CD4-positive, alpha-beta T cell treated with Interleukin-21 for 1 hour (primary cell): Measurements from ENCODE around the gene GGA1.

Experiments used
- DNase-seq: peaks from one replicate; pipeline ENCODE4 v3.0.0-alpha.2; 2020

The GGA1 gene

DNA sequence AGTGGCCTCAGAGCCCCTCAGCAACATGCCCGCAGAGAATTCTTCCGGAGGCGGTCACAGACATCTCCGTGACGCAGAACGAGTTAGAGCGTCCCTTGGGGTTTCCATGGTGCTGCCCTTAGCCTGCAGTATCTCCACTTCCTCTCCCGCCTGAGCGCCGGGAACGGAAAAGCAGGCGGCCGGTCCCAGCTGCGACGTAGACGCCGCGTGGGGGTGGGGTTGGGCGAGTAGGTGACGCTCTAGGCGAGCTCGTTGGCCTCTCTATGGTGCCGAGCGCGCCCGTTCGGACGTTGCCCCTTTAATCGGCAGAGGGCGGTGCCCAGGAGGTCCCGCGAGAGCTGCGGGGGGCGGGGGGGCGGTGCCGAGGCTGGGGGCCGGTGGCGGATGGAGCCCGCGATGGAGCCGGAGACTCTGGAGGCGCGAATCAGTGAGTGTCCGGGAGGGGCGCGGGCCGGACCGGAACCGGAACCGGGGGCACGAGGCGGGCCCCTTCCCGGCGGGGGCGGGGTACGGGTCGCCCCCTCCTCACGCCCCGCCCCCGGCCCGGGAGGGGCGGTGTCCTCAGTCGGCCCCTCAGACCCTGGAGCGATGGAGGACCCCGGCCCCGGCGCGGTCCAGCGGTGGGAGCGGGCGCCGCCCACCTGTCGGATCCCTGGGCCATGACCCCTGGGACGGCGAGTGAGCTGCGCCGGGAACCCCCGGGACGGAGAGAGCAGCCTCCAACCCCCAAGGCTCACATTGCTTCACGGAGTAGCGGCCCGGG is at the start of gene GGA1:
TSS of gene GGA1 (plus strand) at position 358 of the 763 bp plus-strand sequence. CDS start at position 385, 27 bp downstream.
- DNase-seq: peak; percentile 98

GRCh38 chr22:37559521-37559900 is 49.1 kb upstream of the GGA1 start:
- no peak for DNase-seq

DNA sequence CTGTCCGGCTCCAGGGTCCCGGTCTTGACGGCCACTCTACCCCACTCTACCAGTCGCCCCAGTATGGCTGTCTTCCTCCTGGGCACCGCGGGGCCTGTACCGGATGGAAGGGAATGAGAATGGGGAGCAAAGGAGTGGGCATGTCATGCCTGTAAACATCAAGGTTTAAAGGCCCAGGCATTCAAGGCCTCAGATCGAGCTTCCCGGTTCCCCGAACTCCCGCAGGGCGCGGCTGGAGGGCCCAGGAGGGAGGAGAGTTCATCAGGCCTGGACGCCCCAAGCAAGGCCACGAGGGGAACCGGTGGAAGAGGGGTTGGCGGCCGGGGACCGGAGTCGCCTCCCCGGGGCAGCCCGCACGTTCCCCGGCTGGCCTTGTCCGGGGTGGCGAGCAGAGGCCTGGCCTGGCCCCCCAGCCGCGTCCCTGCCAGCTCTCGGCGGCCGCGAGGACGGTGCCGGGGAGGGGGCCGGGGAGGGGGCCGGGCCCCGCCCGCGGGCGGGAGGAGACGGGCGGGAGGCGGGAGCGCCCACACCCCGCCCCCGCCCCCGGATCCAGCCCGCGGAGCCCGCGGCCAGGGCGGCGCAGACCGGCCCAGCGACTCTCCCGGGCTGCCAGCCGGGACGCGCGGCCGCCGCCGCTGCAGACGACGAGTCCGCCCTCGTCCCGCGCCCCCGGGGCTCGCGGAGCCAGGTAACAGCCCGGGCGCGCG is 48.6 kb upstream of the GGA1 start, which contains the start of gene CDC42EP1:
TSS of gene CDC42EP1 (plus strand) at position 580 of the 707 bp plus-strand sequence. CDS start 5,870 bp downstream, outside the sequence.
- no peak for DNase-seq

DNA sequence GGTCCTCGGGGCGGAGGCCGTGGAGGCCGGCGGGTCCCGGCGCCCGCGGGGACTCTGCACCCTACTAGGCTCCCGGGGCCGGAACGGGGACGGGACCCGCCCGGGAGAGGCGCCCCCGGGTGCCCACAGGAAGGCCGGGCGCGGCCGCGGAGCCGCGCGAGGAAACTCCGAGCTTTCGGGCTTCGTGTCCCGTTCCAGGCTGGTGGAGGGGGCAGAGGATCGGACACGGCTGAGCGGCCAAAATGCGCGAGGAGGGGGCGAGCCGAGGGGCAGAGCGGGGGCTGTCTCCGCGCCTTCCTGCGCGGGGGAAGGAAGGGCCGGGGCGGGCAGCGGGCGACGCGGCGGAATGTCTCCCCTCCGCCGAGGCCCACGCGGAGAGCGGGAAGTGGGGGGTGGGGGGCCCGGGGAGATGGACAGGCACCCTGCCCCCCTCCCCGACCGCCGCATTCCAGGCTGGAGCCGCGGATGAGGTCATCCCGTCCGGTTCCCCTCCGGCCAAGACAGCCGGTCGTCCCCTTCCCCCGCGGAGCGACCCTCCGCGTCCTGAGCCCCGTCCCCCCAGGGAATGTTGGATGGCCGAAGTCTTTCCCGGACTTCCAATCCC is 47.9 kb upstream of the GGA1 start:
- no peak for DNase-seq

DNA sequence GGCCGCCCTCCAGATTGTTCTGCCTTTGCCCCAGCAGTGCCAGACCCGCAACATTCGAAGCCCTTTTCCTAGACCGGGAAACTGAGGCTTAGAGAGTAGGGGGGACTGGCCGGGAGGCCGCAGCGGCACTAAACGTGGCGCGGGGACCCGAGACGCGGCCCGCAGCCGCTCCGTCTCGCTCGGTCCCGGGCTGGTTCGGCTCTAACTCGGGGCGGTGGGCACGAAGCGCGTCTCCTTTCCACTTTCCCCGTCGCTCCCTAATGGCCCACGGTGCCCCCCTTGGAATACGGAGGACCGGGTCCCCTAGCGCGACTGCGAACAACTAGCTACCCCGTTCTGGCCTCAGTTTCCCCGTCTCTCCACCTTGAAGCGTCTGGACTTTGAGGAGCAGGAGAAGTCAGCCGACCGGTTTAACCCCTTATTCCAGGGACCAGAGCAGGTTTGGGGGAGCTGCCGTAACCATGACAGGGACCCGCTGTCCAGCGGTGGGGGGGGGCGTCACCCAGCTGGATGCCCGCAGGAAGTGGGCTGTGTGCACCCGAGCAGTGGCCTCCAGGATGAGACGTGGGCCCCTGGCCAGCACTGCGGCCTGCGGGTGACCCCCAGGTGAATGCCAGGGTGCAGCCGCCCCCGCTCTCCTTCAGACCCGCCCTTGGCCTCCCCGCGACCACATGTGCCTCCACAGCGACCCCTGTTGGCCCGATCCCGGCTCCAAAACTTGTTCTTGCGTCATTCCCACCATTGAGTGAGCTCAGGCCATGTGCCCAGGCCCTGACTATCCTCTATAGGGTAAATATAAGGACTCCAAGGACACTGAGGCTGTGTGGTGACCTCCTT is 47.2 kb upstream of the GGA1 start:
- DNase-seq: peak; percentile 78

- DNase-seq: no peak
Measured at GRCh38 chr22:37562049-37562875, 46.4 kb upstream of the GGA1 start.

DNA sequence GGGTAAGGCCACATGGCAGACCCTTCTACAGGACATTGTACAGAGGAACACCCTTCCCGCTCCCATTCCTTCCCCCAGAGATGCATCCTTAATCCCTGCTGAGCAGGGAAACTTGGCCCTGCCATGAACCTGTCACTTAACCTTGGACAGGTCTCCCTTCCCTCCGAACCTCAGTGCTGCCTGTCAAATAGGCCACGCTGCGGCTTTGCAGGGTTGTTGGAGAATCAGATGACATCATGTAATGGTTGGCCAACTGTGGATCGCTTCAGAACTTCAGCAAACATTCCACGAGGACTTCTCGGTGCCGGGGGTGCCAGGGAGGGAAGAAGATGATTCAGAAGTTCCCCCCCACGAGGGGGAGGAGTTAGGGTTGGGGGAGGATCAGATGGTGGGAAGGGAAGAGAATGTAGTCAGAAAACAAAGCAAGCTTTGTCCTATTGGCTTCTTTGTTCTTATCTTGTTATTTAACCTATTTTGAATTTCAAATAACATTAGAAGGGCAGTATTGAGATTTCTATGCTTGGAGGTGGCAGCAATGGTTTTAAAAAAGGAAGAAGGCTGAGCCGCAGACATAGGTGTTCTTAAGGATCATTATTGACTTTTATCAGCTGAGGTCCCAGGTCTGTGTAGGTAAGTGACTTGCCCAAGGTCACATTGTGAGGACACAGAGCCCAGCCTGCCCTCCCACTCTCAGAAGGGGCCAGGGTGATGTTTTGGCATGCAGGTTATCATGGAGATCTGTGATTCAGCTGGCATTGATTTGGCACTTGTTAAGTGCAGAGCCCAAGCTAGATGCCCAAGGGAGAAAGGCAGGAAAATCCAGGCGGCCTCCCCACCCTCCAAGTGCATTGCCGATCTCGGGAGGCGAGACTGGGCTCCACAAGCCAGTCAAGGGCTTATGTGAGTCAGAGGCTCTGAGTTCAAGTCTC is 45.2 kb upstream of the GGA1 start:
- DNase-seq: no peak

DNA sequence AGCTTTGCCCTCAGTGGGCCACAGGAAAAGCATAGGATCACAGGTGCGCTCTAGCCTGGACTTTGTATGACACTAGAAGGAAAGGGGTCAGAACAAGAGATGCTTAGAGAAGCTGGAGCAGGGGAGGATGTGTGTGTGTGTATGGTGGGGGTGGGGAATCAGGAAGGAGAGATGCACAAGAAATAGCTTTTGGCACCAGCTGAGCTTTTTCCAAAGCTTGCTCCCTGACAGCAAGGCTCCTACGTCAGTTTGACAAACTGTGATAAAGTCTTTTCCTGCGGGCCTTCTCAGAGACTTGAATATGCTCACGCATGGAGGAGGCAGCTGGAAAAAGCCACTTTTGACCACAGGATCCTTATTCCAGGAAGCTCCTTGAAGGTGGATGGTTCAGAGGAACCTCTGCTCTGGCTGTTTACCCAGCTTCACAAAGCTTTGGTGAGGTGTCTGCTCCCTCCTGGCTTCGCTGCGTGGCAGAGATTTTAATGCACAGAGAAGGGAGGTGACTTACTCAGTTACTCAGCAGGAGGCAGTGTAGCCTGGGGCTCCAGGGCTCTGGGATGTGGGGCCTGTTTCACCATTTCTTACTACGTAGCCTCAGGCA is 44.4 kb upstream of the GGA1 start:
- no peak for DNase-seq

DNA sequence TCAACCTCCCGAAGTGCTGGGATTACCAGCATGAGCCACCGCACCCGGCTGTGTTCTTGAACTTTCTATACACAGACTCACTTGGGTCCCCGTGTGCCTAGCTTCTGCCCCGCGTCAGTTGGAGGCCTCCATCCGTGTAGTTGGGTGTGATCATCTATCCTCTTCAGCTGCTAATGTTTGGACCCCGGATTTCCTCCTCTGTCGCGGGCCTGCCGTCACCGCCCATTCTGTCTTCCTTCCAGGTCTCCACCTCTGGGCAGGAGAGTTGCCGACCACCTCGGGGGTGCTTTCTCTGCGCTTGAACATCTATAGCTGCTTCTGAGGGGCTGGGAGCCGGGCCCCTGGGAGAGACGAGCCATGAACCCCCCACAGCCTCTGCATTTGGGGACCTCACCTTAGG is 42.8 kb upstream of the GGA1 start:
- DNase-seq: no peak

GRCh38 chr22:37566329-37566837 is 42.3 kb upstream of the GGA1 start:
- DNase-seq: peak; percentile 57

- peak; percentile 93 for DNase-seq
Measured at GRCh38 chr22:37566903-37567798, 41.5 kb upstream of the GGA1 start.

- DNase-seq: no peak
Measured at GRCh38 chr22:37568012-37568411, 40.6 kb upstream of the GGA1 start.

DNA sequence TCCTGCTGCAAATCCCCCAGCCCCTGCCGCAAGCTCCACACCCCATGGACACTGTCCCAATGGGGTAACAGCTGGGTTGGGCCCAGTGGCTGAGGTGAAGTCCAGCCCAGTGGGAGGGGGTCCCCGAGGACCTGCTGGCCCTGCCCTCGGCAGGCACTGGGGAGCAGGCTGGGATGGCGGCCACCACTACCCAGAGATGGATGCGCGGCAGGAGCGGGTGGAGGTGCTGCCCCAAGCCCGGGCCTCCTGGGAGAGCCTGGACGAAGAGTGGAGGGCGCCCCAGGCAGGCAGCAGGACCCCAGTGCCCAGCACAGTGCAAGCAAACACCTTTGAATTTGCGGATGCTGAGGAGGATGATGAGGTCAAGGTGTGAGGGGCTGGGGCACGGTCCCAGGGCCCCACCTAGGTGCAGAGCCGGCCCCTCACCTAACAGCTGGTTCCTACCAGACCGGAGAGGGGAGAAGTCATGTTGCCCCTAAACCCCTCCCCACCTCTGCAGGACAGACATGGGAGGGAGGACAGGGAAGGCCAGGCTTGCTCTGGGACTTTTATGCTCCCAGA is 40.1 kb upstream of the GGA1 start:
- no peak for DNase-seq

DNA sequence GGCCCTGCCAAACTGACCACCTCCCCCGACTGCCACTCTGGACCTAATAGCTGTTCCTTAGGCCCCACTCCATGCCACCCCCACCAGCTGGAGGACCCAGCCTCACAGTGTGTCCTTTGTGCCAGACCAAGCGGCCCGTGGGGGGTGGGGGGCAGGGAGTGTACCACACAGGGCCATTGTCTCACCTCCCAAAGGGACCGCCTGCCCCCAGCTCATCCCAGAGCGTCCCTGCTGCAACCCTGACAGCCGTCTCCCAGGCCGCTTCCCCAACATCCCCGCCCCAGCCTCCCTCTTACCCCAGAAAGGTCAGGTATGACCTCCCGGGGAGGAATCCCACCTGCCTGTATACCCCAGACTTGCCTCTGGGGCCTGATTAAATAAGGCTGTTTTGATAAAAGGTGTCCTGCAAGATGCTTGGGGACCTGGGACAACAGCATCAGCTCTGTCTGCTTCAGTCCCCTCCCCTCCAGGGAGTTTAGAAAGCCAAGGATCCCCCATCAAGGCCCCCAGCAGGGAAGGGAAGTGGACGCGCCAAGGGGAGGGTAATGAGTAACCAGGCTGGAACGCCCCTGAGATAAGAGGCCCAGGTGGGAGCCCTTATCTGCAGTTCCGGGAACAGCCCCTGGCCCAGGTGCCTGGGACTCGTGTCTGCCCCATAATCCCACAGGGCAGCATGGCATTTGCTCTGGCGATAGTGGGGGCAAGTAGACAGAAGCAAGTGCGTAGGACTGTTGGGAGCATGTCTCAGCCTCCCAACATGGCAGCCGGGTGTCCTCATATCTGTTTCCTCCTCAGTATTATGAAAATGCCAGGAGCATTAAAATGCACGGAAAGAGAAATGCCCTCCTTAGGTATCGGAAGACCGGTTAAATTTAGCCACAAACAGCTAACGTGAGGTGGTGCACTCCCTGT is 39.4 kb upstream of the GGA1 start:
- no peak for DNase-seq

GRCh38 chr22:37569921-37570660 is 38.5 kb upstream of the GGA1 start:
- no peak for DNase-seq

- DNase-seq: no peak
Measured at GRCh38 chr22:37570661-37570976, 38.0 kb upstream of the GGA1 start.
